Vagina (tissue), 2 donors: ENCODE measurements around the gene PSMD10. TPM values are rescaled to one million over a fixed set of nuclear protein-coding genes. Genes with fewer than 3 reads are reported as not detected.

Experiments
- DNase-seq, 2 donors: peaks; one replicate each; pipeline ENCODE4 v3.0.0-alpha.2; 2017; ENCODE audit errors: extremely low spot score in 2 of 2
- H3K27ac ChIP-seq: fragments of 200-600 bp; sonication (generic); one replicate; pipeline ENCODE4 v1.5.1; 2019
- H3K27me3 ChIP-seq: fragments of 200-600 bp; sonication (generic); one replicate; pipeline ENCODE4 v1.5.1; 2019
- H3K36me3 ChIP-seq, 2 donors: fragments of 200-600 bp; sonication (generic); one replicate each; pipeline ENCODE4 v1.5.1; 2017 to 2019
- H3K4me1 ChIP-seq: fragments of 200-600 bp; sonication (generic); one replicate; pipeline ENCODE4 v1.5.1; 2019
- H3K4me3 ChIP-seq, 2 donors: fragments of 200-600 bp; sonication (generic); 1 replicate in 1 of 2; 2 replicates in 1 of 2; pipeline ENCODE4 v1.5.1; 2016 to 2019
- H3K9me3 ChIP-seq: fragments of 200-600 bp; sonication (generic); one replicate; pipeline ENCODE4 v1.5.1; 2019
- CTCF ChIP-seq, 3 experiments: fragments of 450-650 bp in 2 of 3; fragments of 200-600 bp in 1 of 3; sonication (generic) in 1 of 3; IDR thresholded peaks; one replicate each; pipeline ENCODE4 v1.5.1; 2017 to 2019; ENCODE audit warnings: antibody characterized with exemption in 3 of 3, mild to moderate bottlenecking in 2 of 3, moderate library complexity in 2 of 3
- POLR2A ChIP-seq, 2 donors: fragments of 450-650 bp; IDR thresholded peaks; one replicate each; pipeline ENCODE4 v1.6.1; 2017; ENCODE audit warnings: antibody characterized with exemption in 2 of 2, mild to moderate bottlenecking in 2 of 2, moderate library complexity in 2 of 2
- POLR2AphosphoS5 ChIP-seq, 2 donors: sonication (generic); formaldehyde crosslinking; IDR thresholded peaks; one replicate each; pipeline ENCODE4 v1.9.0; 2017; ENCODE audit warnings: antibody characterized with exemption in 2 of 2, mild to moderate bottlenecking in 2 of 2, low read depth in 1 of 2; ENCODE audit not compliant: insufficient read depth in 1 of 2
- intact Hi-C: fragments of 100-400 bp; cut with DNase I; formaldehyde crosslinking; loops from one replicate; pipeline ENCODE4 v1.15.1; 2023
- total RNA-seq: library from RNA; depleted of rRNA; stranded (reverse); fragments of >200 nt; gene quantifications from one replicate; pipeline ENCODE4 v1.2.3, GENCODE V29; 2016

PSMD10 gene
- total RNA-seq: 33.6 TPM

DNA sequence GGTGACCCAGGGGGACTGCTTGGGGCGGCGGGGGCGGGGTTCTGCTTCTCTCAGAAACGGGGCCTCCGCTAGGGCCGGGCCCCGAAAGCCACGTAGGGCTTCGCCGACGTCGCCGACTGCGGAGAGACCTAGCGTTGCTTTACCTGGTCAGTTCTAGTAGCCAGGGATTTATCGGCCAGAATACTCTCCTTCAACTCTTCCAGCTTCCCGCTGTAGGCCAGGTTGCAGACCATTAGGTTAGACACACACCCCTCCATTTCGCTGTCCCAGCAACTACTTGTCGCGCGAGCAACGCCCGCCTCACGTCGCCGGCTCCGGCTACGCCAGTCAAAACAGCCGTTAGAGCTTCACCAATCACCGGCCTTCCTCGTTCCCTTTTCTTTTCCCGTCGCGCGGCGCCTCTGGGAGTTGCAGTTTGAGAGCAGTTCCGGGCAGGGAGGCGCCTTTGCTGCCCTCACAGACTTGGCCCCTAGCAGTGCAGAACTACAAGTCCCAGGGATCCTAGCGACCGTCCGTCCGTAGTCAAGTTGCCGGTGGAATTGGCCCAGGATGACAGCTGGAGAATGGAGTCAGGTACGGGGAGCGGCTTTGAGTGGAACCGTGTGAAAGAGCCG lies at the start of gene PSMD10, which contains the start of gene ATG4A:
TSS of gene PSMD10 (minus strand) at position 279 of the 614 bp plus-strand sequence. CDS start at position 257, 22 bp downstream.
TSS of gene ATG4A (plus strand) at position 515 of the 614 bp plus-strand sequence. CDS start at position 564, 49 bp downstream.
- Histone ChIP-seq H3K9me3 (no peaks in the 10 kb centered on the region), H3K36me3 (peaks cover 0 to 9% of the 10 kb centered on the region in 2 donors), H3K4me3 (peak within 1 kb of the TSS; percentile 56 to 57), H3K27ac (peak within 1 kb of the TSS; percentile 78), H3K27me3 (no peaks in the 10 kb centered on the region), H3K4me1 (peaks cover 12% of the 10 kb centered on the region)
- intact Hi-C loops: no loop called here
- DNase-seq: peak in 1 of 2 donors; percentile 97
- TF ChIP-seq CTCF (IDR thresholded peaks at IDR 0.05) (peak in 1 of 3 experiments; percentile 9), POLR2AphosphoS5 (IDR thresholded peaks at IDR 0.05; ENCODE audit: insufficient read depth in 1 of 2, low read depth in 1 of 2) (peak; percentile 84 to 91), POLR2A (IDR thresholded peaks at IDR 0.05) (peak in 1 of 2 donors; percentile 46)

- Histone ChIP-seq H3K27me3 (no peaks in the 10 kb centered on the region), H3K27ac (no peak overlapping the region), H3K4me1 (no peaks in the 10 kb centered on the region), H3K9me3 (no peaks in the 10 kb centered on the region), H3K4me3 (no peak overlapping the region), H3K36me3 (peaks cover 0 to 1% of the 10 kb centered on the region in 2 donors)
- intact Hi-C loops: no loop called here
- no peak for TF ChIP-seq POLR2A (IDR thresholded peaks at IDR 0.05)
- no peak for TF ChIP-seq CTCF (IDR thresholded peaks at IDR 0.05)
- DNase-seq: no peak
Measured at GRCh38 chrX:108138814-108139702, 47.7 kb upstream of the PSMD10 start.

DNA sequence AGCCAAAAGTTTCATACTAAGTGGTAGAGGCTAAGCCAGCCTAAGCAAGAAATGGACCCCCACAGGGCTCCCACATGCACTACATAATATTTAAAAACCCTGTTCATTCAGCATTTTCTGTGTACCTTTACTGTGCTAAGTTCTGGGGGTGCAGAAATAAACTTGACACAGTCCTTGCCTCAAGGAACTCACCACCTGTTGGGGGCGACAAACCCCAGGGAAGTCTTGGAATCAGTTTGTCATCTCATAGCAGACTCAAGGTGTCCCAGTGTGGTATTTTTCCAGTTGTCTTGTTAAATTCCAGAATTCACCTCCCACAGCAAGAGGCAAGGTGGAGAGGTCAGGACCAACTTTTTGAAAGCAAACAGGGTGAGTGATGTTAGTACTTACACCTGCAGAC lies 43.4 kb upstream of the PSMD10 start:
- intact Hi-C loops: loop anchor here (5.0 kb wide), 1 partner anchor 1078 kb away; no protein-coding TSS in a partner anchor
- Histone ChIP-seq H3K9me3 (no peaks in the 10 kb centered on the region), H3K4me1 (no peaks in the 10 kb centered on the region), H3K36me3 (peaks cover 0 to 5% of the 10 kb centered on the region in 2 donors), H3K27me3 (no peaks in the 10 kb centered on the region), H3K4me3 (no peak overlapping the region), H3K27ac (no peak overlapping the region)
- no peak for DNase-seq
- no peak for TF ChIP-seq POLR2A (IDR thresholded peaks at IDR 0.05)
- TF ChIP-seq POLR2AphosphoS5 (IDR thresholded peaks at IDR 0.05; ENCODE audit: insufficient read depth in 1 of 2, low read depth in 1 of 2): no peak
- no peak for TF ChIP-seq CTCF (IDR thresholded peaks at IDR 0.05)

GRCh38 chrX:108132876-108133275 lies 41.5 kb upstream of the PSMD10 start:
- TF ChIP-seq POLR2AphosphoS5 (IDR thresholded peaks at IDR 0.05; ENCODE audit: insufficient read depth in 1 of 2, low read depth in 1 of 2) (no peak), CTCF (IDR thresholded peaks at IDR 0.05) (no peak)
- peaks cover 0 to 5% of the 10 kb centered on the region in 2 donors for H3K36me3 ChIP-seq
- no peak overlapping the region for H3K27ac ChIP-seq
- DNase-seq: no peak
- no peaks in the 10 kb centered on the region for H3K27me3 ChIP-seq
- no peaks in the 10 kb centered on the region for H3K4me1 ChIP-seq
- H3K4me3 ChIP-seq: no peak overlapping the region
- intact Hi-C loops: loop anchor here (5.0 kb wide), 1 partner anchor 1079 kb away; no protein-coding TSS in a partner anchor
- H3K9me3 ChIP-seq: no peaks in the 10 kb centered on the region
